Uterus (tissue), 2 donors: ENCODE results near the gene B3GNT3.

Source experiments
- CTCF ChIP-seq, 4 experiments: fragments of 200-600 bp in 2 of 4; fragments of 450-650 bp in 2 of 4; sonication (generic) in 2 of 4; IDR thresholded peaks; one replicate each; pipeline ENCODE4 v1.5.1; 2016 to 2019; ENCODE audit warnings: antibody characterized with exemption in 4 of 4, mild to moderate bottlenecking in 2 of 4, moderate library complexity in 1 of 4
- POLR2A ChIP-seq, 2 donors: fragments of 450-650 bp; IDR thresholded peaks; one replicate each; pipeline ENCODE4 v1.6.1; 2016; ENCODE audit warnings: antibody characterized with exemption in 2 of 2, mild to moderate bottlenecking in 1 of 2, moderate library complexity in 1 of 2

DNA sequence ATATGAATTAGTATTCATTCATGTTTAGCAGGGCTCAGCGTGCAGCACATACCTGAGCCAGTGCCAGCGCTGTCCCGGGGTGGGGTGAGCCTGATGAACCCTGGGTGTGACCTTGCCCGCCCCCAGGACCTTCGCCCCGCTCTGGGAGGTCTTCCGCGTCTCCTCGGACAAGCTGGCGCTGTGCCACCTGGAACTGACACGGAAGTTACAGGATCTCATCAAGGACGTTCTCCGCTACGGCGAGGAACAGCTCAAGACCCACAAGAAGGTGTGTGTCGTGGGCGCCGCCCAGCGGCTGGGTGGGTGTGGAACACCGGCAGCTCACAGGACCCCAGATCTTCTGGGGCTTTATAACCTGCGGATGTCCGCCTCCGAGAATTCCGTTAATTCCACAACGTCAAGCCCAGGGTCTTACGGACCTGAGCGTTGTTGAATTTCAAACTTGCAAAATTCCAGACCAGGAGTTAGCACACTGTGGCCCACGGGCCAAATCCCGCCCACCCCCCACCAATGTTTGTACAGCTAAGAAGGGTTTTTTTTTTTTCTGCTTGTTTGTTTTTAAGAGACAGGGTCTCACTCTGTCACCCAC, 28.3 kb upstream of the B3GNT3 start:
- TF ChIP-seq CTCF (IDR thresholded peaks at IDR 0.05): peak; percentile 41 to 73 (median 62)
- TF ChIP-seq POLR2A (IDR thresholded peaks at IDR 0.05): no peak
